GM19043 (cell line): ENCODE results near the gene SLC9A8.
"Not testable (repeated sequence)": the region's sequence is repeated elsewhere in the genome, so short reads cannot be mapped to it uniquely, and the experiment has no call there.

Source experiments
- ATAC-seq: cut with Tn5 transposase; IDR thresholded peaks from one replicate; pipeline ENCODE4 v1.9.1; 2021; ENCODE audit warnings: low read depth; ENCODE audit not compliant: unreplicated experiment

The SLC9A8 gene

DNA sequence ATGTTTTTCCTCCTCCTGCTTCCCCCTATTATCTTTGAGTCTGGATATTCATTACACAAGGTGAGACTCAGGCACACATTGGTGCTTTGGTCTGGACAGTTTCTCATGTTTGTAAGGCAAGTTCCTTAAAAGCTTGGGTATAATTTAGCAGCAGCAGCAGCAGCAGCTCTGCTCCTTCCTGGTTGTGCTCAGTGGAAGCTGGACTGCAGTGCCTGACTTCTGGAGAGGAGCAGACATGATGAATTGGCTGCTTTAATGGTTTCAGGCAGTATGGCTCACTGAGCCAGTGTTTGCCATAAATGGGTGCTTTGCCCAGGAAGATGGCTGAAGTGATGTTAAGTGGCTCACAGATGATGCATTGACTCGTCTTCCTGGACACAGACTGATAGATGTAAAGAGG is 32.4 kb downstream of the SLC9A8 start:
- no peak for ATAC-seq

GRCh38 chr20:49846206-49846807 is 33.7 kb downstream of the SLC9A8 start:
- ATAC-seq = no peak

DNA sequence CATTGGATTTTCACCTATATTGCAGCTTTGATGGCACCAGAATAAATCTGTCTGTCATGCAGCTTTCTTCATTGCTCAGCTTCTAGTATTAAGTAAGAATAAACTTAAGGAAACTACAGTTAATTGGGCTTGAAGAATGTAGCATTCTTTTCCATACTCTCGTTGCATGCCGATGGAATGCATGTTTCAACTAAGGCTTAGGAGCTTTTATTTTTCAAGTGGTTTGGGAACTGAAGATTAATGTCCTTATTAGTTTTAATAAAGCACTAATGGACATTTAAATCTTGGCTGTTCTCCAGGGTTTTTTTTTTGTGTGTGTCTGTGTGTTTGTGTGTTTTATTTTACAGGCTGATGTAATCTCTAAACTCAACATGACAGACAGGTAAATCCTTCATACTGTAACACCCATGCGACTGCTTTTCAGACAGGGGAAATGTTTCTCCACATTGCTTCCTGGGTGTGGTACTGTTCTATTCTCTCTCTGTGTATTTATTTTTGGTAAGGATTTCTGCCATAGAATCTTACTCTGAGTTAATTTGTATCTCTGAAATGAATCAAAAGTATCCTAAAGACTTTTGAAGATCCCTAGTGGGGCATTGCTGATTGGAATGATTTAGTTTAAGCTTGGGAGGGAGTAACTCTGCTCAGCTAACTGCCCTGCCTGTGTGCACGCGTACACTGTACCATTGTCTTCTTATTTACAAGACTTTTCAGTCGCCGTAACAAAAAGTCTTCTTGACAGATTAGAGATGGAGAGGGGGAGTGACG is 38.0 kb downstream of the SLC9A8 start:
- no peak for ATAC-seq

GRCh38 chr20:49851231-49851705 is 38.6 kb downstream of the SLC9A8 start:
- no peak for ATAC-seq

DNA sequence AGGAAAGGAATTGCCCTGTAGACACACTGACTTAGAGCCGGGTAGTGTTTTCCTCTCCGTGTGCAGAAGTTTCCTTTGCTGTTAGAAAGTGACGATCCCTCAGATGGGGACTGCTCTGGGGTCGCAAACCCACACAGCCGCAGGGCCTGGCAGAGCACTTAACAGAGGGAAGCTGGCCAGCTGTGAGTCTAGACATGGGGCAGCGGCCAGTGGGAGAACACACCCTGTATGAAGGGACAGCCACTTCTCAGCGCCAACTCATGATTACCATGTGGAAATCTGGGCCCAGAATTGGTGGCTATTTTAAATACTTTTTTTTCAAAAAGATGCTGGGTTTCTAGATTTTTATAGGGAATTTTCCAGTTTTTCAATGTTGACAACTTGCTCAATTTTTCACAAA is 39.4 kb downstream of the SLC9A8 start:
- ATAC-seq = no peak

DNA sequence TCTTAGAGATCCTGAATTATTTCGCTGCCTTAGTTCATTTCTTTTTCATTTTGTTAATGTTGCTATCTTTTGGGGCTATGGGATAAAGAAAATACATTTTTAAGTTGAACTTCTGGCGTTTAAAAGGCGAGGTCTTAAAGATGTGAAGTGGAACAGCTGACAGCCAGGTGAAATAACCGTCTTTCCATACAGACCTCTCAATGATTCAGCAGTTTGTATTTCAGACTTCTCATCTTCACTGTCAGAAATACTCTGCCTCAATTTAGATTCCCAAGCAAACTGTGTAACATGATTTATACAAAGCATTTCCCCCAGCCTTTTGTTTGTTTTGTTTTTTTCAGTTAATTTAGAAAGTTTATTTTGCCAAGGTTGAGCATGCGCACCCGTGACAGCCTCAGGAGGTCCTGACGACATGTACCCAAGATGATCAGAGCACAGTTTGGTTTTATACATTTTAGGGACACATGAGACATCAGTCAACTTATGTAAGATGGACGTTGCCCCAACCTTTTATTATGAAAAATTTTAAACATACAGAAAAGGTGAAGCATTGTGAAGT is 40.0 kb downstream of the SLC9A8 start:
- ATAC-seq = no peak

GRCh38 chr20:49853640-49854039 is 41.0 kb downstream of the SLC9A8 start:
- no peak for ATAC-seq

GRCh38 chr20:49854190-49854875 is 41.7 kb downstream of the SLC9A8 start:
- ATAC-seq = no peak

DNA sequence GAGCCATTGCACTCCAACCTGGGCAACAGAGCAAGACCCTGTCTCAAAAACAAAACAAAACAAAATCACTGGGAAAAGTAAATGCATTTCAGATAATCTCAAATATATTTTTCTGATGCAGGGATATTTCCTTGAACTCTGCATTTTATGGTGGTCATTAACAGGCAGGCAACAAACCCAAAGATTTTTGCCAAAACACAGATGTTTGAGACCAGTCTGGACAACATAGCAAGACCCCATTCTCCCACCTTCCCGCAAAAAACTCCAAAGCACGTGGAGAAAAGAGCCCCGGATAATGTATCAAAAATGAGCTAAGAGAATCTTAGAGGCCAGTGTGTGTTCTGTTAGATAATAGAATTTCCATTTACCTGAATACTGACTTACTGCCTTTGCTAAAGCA is 44.3 kb downstream of the SLC9A8 start:
- ATAC-seq = no peak

GRCh38 chr20:49858076-49858585 is 45.5 kb downstream of the SLC9A8 start:
- no peak for ATAC-seq

DNA sequence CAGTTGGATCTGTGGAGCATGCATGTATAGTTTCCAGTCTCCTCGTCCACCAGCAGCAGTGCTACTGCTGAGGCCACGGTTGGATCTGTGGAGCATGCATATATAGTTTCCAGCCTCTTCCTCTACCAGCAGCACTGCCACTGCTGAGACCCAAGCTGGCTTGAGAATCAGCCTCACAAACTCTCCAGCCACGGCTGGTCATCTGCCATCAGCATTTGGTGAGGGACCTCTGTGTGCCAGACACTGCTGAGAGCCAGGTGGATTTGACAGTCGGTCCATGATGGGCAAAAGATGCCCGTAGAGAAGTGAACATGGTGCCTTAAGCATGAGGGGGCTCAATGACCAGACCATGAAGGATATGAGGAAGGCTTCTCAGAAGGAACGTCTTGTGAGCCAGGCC is 46.4 kb downstream of the SLC9A8 start:
- ATAC-seq = no peak

- no peak for ATAC-seq
Measured at GRCh38 chr20:49859807-49860206, 47.2 kb downstream of the SLC9A8 start.

DNA sequence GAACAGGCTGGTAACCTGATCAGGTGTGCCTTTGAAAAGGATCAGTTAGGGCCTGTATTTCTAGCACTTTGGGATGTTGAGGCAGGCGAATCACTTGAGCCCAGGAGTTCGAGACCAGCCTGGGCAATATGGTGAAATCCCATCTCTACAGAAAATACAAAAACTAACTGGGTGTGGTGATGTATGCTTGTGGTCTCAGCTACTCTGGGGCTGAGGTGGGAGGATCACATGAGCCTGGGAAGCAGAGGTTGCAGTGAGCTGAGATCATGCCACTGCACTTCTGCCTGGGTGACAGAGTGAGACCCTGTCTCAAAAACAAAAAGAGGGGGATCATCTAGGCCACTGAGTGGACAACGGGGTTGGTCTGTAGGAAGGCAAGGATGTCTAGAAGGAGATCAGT is 48.6 kb downstream of the SLC9A8 start:
- ATAC-seq = not testable (repeated sequence)

DNA sequence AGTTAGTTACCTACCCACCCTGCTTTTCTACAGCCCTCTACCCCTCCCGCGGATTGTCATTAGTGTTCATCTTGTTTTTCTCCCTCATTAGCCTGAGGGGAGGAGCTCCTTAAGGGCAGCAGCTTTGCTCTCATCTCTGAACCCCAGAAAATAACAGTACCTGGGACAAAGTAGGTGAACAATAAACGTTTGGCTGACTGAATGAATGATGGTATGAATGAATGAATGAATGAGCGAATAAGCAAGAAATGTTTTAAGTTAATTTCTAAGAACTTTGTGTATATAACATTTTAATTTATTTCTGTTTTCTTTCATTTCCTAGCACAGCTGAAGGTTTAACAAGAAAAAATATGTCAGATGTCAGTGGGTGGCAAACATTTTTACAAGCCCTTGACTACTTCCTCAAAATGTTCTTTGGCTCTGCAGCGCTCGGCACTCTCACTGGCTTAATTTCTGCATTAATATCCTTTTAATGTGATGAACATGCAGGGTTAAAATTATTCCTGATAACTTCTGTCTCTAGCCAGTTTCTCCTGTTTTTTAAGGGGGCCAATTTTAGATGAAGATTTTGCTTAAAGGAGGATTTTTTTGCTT is 50.1 kb downstream of the SLC9A8 start:
- no peak for ATAC-seq

- no peak for ATAC-seq
Measured at GRCh38 chr20:49863666-49864065, 51.0 kb downstream of the SLC9A8 start.

- no peak for ATAC-seq
Measured at GRCh38 chr20:49865559-49865958, 52.9 kb downstream of the SLC9A8 start.

GRCh38 chr20:49866051-49866450 is 53.4 kb downstream of the SLC9A8 start:
- no peak for ATAC-seq

DNA sequence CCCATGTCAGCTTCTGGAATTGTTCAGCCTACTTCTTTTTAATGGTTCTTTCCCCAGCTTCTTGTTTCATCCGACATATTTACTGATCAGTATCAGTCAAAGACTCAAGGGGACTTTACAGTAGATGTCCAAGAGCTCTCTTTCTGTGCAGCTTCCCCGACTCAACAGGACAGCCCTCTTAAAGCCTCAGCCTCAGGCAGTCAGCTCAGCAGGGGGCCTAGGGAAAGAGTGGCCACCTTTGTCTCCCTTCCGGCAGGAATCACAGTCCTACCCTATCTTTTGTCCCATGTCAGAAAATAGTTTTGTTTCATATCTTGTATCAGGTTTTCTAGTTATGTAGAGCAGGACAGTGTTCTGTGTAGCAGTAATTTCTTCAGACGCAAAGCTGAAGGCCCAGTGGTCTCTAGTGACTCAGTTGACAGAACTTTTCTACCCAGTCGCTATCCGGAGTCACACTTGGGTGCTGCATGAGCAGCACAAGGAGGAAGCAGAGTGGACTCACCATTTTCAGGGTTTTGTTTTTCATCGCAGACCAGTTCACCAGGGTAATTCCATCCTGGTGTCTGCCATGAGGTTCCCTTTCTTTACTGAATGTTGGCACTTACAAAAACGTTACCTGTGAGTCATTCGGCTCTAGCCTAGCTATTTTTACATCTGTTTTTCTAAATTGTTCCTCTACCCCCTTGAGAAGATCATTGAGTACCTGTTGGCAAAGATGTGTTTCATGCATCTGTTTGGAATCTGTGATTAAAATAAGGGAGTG is 55.0 kb downstream of the SLC9A8 start:
- no peak for ATAC-seq

DNA sequence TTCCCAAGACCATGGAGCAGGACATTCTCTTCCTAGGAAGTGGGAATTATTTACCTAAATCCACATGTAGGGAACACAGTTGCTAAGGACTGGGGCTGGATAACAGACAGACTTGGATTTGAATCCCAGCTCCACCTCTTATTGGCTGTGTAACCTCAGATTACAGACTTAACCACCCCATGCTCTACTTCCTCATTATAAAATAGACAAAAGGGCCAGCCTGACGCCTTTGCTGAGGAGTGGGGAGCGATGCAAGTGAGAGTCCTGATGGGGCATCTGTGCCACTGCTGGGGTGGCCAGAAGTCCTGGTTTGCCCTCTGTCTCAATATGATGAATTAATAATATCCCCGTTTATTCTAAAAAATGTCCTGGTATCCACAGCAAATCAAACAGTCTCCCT is 55.9 kb downstream of the SLC9A8 start:
- no peak for ATAC-seq

DNA sequence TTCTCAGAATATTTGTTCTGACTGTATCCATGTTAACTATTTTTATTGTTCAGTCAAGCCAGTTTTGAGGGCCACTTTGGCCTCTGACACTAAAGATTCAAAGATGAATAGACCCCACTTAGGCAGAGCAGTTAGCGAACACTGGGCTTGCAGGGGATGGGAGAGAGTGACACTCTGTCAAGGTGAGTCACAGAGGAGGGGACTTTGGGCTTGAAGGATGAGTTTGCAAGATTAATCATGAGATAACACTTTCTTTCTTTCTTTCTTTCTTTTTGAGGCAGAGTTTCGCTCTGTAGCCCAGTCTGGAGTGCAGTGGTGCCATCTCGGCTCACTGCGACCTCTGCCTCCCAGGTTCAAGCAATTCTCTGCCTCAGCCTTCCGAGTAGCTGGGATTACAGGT is 56.3 kb downstream of the SLC9A8 start:
- ATAC-seq = no peak
